Thyroid gland (tissue), 4 donors: ENCODE measurements around the gene SETDB2.

Experiments used
- CTCF ChIP-seq, 6 experiments: fragments of 200-600 bp in 3 of 6; fragments of 450-650 bp in 3 of 6; sonication (generic) in 3 of 6; IDR thresholded peaks; one replicate each; pipeline ENCODE4 v1.5.1; 2016 to 2019; ENCODE audit warnings: antibody characterized with exemption in 6 of 6, mild to moderate bottlenecking in 2 of 6, inconsistent platforms in 1 of 6, moderate library complexity in 1 of 6
- POLR2A ChIP-seq, 2 donors: fragments of 450-650 bp; IDR thresholded peaks; one replicate each; pipeline ENCODE4 v1.6.1; 2017; ENCODE audit warnings: antibody characterized with exemption in 2 of 2, mild to moderate bottlenecking in 2 of 2, moderate library complexity in 1 of 2

DNA sequence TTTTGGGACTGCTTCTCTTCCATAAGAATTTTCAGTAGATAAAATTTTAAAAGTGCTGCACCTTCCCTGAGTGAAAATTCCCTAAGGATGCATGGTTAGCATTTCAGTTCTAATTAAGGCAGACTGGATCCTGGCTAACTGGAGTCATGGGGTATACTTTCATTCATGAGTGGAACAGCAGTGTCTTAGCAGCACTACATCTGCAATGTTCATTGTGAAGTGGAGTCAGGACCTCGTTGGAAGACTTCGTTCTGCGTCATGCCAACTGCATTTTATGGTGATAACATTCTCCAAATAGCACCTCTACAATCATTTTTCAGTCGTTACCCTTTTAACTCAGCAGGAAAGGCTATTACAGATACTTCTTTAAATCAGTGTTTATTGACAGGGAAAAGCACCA lies 77.2 kb downstream of the SETDB2 start:
- TF ChIP-seq CTCF (IDR thresholded peaks at IDR 0.05) (no peak), POLR2A (IDR thresholded peaks at IDR 0.05) (no peak)
